ENCODE data around the gene C12orf54.
"Not testable (repeated sequence)": the region's sequence is repeated elsewhere in the genome, so short reads cannot be mapped to it uniquely, and the experiment has no call there.

The C12orf54 gene

DNA sequence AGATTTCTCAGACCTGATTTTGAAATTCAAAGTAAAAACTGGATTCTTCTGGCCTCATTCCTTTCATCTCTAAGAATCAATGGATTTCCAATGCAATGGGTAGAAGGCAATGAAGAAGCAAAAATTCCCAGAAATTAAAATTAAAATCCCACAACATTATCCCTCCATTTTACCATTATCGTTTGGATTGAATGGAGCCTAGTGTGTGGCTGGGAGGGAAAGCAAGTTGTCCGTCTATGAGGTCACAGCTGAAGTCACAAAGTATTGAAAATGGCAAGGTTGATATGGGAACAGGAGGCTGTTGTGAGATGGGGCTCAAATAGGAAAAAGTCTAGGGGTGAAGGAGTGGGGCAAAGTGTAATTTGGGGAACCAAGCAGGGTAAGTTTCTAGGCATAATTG, at the start of gene C12orf54:
C12orf54 (plus strand) TSS at position 301 of the 400 bp plus-strand sequence. CDS start 799 bp downstream, outside the sequence.
- DNase-seq, result no peak

DNA sequence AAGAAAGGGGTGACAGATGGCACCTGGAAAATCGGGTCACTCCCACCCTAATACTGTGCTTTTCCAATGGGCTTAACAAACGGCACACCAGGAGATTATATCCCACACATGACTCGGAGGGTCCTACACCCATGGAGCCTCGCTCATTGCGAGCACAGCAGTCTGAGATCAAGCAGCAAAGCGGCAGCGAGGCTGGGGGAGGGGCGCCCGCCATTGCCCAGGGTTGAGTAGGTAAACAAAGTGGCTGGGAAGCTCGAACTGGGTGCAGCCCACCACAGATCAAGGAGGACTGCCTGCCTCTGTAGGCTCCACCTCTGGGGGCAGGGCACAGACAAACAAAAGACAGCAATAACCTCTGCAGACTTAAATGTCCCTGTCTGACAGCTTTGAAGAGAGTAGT, 48.3 kb upstream of the C12orf54 start:
- DNase-seq, result not testable (repeated sequence)

DNA sequence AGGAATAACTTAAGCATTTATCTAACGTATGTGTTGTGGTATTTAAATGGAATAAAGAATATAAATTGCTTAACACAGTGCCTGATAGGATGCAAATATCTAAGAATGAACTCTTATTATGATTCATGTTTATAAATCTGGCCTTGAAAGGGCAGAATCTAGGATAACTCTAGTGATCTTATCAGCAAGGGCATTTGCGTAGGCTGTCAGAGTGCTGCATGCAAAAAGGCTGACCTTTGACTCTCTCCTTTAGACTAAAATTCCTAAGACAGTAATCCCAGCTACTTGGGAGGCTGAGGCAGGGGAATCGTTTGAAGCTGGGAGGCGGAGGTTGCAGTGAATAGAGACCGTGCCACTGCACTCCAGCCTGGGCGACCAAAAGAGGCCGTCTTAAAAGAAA, 41.2 kb upstream of the C12orf54 start:
- DNase-seq, result no peak

DNA sequence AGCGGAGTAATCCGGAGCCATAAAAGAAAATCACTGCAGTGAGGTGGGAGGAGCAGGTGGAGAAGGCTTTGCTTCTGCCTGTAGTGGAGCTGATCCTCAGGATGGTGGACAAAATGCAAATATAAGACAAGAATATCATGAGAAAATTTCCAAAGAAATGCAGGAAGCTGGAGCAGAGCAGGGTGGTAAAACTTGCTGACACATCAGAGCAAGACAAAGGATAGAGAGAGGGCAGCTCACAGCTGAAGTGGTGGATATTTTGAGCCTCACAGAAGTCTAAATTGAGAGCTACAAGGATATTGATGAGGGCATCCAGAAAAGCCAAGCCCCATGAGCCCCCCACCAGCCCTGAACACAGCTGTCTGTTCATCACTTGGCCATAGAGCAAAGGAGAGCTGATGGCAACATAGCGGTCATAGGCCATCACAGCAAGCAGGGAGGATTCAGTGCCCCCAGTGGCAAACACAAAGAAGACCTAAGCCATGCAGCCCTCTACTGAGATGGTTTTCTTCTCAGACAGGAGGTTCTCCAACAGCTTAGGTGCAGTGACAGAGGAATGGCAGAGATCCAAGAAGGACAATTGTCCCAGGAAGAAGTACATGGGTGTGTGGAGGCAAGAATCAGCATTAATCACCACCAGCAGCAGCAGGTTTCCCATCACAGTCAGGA, 40.0 kb upstream of the C12orf54 start:
- DNase-seq, result no peak

DNA sequence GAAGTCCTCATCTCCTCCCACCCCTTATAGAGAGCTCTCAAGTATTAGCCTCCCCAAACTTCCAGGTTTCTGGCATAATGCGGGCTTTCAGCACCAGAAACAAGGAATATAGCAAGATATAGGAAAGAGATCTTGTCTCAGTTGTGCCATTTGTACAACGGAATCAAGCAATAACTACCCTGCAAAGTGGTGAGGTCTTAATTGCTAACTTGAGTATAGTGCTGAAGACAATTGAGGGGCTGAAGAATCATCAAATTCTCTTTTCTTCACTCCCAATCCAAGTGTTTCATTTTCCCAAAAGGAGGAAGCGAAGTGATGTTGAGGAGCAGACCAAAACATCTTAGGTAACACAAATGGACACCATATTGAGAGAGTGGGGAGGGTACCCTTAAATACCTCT, 36.8 kb upstream of the C12orf54 start:
- no peak for DNase-seq

DNA sequence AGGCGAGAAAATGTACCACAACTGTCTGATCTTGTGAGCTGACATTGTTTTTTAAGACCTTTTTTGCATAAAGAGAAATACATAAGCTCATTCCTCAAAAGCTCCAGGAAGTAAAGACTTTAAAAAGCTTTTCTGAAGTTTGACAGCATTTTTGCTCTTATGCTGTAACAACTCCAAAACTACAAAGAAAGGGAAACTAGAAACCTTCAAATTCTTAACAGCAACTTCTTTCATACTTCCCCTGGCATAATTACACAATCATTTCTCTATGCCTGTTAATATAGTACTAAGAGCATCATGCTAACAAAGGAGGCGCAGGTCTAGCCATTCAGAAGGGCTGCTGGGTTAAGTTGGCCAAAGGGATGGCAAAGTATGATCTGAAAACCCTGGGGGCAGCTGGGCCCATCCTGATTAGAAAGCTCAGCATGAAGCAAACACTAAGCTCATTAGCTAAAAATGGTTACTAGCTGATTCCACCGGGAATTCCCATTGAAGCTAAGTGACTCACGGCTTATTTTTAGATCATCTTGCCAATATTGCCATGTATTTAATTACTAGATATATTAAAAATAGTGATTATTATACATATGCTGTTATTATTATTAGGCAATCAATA, 36.0 kb upstream of the C12orf54 start:
- DNase-seq, result no peak

GRCh38 chr12:48447755-48448154, 34.5 kb upstream of the C12orf54 start:
- DNase-seq, result peak in 1 of 2 experiments; percentile 16

GRCh38 chr12:48451372-48451771, 30.9 kb upstream of the C12orf54 start:
- no peak for DNase-seq

- not testable (repeated sequence) for DNase-seq
Observed at GRCh38 chr12:48452961-48453360, 29.3 kb upstream of the C12orf54 start.

GRCh38 chr12:48454667-48455066, 27.6 kb upstream of the C12orf54 start:
- DNase-seq, result peak; percentile 47 to 52

- DNase-seq, result no peak
Observed at GRCh38 chr12:48455116-48455515, 27.2 kb upstream of the C12orf54 start.

DNA sequence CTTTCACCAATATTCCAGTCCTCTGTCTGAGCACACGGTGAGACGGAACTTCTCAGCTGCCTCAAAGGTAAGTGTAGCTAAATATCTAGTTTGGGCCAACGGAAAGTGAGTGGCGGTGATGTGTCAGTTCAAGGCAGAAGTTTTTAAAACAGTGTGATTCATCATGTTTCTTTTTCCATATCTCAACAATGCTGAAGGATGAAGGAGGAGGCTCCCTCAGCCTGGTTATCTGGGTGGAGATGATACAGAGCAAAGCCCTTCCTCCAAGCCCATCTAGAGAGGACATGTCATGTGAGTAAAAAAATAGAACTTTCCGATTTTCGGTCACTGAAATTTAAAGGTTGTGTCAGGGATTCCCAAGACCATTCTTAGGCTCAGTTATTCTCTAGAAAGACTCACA, 23.0 kb upstream of the C12orf54 start:
- no peak for DNase-seq

DNA sequence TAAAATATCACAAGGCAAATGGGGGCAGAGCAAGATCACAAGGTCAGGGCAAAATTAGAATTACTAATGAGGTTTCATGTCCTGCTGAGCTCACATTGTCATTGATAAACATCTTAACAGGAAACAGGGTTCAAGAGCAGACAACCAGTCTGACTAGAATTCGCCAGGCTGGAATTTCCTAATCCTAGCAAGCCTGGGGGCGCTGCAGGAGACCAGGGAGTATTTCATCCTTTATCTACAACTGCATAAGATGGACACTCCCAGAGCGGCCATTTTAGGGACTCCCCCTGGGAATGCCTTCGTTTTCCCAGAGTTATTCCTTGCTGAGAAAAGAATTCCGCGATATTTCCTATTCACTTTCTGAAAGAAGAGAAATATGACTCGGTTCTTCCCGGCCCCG, 13.3 kb upstream of the C12orf54 start:
- DNase-seq, result not testable (repeated sequence)

DNA sequence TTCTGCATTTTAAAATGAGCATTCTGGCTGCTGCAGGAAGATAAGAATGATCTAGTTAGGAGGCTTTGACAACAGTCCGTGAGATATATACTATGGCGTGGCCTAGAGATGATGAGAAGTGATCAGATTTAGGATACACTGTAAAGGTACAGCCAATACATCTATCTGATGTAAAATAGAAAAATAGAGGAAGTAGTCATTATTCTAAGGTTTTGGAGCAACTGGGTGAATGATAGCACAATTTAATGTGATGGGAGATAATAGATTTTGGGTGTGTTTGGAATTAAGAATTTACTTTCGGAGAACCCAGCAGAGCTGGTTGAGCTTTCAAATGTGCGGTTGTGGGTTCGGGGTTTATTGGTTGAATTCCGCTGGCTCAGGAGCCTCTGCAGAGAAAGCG, 10.0 kb upstream of the C12orf54 start, which contains the start of gene ANP32D:
ANP32D (plus strand) TSS at position 301 of the 400 bp plus-strand sequence. CDS start 106 bp downstream, outside the sequence.
- no peak for DNase-seq

- no peak for DNase-seq
Observed at GRCh38 chr12:48473061-48473460, 9.2 kb upstream of the C12orf54 start.

DNA sequence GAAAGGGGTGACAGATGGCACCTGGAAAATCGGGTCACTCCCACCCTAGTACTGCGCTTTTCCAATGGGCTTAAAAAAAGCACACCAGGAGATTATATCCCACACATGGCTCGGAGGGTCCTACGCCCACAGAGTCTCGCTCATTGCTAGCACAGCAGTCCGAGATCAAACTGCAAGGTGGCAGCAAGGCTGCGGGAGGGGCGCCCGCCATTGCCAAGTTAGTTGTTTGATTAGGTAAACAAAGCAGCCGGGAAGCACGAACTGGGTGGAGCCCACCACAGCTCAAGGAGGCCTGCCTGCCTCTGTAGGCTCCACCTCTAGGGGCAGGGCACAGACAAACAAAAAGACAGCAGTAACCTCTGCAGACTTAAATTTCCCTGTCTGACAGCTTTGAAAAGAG, 7.8 kb upstream of the C12orf54 start:
- not testable (repeated sequence) for DNase-seq

DNA sequence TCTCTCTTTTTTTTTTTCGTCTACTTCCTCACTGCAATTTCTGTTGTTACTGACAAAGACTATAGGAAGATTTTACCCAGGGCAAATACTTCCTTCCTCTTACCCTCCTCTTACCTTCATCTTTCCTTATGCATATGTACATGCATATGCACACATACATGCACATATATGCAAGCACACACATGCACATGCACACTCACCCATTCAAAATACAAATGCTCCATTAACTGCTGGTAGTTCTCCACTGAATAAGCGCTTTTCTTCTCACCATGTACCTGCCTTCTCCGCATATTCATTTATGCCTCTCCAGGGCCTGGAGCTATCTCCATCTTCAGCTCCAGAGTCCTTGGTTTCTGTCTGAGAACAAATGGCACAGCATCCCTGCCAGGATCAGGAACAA, 632 bp downstream of the C12orf54 start:
- DNase-seq, result no peak

DNA sequence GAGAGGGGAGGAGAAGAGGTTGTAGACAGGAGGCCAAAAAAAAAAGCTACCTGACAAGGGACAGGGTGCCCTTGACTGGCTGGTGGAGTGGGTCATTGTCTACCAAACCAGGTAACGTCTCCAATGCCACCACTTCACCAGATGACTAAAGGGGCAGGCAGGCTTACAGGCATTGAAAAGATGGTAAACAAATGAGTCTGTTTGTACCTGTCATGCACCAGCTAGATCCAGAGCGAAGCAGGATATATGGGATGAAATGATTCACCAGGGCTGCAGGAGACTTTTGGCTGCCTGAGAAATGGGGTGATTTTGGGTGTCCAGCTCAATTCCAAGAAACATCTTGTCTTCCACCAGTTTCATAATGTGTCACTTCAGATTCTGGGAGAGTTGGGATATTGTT, 4.0 kb downstream of the C12orf54 start:
- no peak for DNase-seq

DNA sequence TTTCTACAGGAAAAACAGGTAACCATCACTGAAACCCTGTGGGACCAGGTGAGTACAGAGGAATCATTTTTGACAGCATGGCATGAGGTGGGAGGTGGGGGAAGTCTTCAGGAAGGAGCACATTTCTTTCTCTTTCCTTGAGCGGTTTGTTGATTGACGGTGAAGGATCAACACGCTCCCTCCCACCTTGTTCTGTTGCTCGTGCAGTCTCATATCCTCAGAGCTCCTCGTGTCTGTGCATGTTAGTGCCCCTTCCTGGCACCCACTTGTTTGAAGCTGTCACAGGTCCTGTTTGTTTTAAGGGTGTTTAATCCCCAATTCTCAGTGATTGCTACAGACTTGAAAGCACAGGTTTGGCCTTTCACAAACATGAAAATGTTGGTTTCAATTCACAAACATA, 4.4 kb downstream of the C12orf54 start:
- no peak for DNase-seq

- no peak for DNase-seq
Observed at GRCh38 chr12:48489012-48489411, 6.7 kb downstream of the C12orf54 start.

- DNase-seq, result not testable (repeated sequence)
Observed at GRCh38 chr12:48489456-48489855, 7.2 kb downstream of the C12orf54 start.

- DNase-seq, result not testable (repeated sequence)
Observed at GRCh38 chr12:48500281-48500680, 18.0 kb downstream of the C12orf54 start.

DNA sequence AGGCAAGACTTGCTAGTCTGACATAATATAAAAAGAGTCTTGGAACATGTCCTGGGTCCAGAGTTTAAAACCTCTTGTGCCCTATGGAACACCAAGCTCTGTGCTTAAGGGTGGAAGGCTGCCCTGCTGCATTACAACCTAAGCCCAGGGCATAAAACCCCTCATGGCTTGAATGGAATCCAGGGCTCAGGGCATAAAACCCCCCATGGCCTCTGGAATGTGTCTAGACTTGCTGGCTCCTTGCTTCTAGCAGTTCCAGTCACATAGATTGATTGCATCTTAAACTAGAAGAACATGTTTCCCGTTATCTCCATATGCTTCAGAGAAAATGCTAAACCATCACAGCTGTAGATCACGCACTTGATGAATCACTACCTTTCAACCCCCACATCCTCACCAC, 24.5 kb downstream of the C12orf54 start:
- DNase-seq, result not testable (repeated sequence)

DNA sequence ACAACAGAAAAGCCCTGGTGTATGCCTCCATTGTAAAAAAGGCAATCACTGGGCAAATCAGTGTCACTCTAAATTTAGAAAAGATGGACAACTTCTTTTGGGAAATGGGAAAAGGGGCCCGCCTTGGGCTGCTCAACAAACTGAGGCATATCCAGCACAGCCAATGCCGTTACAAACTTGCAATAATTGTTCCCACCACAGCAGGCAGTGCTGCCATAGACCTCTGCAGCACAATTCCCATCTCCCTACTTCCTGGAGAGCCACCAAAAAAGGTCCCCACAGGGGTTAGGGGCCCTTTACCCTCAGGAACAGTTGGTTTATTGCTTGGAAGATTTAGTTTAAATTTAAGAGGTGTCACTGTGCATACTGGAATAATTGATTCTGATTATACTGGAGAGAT, 26.7 kb downstream of the C12orf54 start:
- no peak for DNase-seq

- no peak for DNase-seq
Observed at GRCh38 chr12:48510111-48510510, 27.8 kb downstream of the C12orf54 start.
